ENCODE data around the gene AOPEP.

GRCh38 chr9:94861589-94862272 is 135.2 kb downstream of the AOPEP start:
- TF ChIP-seq CTCF (IDR thresholded peaks at IDR 0.05) (no peak), POLR2A (IDR thresholded peaks at IDR 0.05) (no peak)

Data from thyroid gland (tissue), 4 donors.